ENCODE measurements around the gene CTXND2. TPM values are rescaled to one million over a fixed set of nuclear protein-coding genes. Genes with fewer than 3 reads are reported as not detected.
A peak's percentile ranks its signal among the peaks of the same experiment; 100 is the strongest.

CTXND2 gene
- total and polyA plus RNA-seq, 9 of the 15 experiments (the other 6 are each of a cell fraction or from before 2014, with no cell fraction given): not detected

DNA sequence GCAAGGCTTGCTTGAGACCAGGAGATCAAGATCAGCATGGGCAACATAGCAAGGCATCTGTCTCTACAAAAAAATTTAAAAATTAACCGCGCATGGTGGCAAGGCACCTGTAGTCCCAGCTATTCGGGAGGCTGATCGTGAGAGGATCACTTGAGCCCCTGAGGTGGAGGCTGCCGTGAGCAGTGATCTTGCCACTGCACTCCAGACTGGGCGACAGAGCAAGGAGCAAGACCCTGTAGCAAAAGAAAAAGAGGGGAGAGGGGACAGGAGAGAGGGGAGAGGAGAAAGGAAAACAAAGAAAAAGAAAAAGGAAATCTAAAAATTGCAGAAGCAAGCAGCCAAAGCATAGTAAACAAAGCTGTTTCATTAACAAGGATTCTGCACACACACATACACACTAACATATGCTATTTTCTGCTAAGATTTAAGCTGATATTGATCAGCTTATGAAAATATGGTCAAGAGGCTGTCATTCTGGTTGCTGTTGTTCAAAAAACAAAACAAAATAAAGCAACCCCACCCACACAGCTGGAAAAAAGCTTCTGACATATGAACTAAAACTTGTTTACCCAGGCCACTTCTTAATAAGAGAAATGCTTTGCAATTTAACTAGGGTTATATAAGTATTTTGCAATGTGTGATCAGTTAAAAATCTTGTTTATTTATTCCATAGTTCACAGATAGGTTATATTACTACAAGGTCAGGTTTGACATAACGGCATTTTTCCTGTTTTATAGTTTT is 12.3 kb upstream of the CTXND2 start (continued):
- TF ChIP-seq, protein P1, sequence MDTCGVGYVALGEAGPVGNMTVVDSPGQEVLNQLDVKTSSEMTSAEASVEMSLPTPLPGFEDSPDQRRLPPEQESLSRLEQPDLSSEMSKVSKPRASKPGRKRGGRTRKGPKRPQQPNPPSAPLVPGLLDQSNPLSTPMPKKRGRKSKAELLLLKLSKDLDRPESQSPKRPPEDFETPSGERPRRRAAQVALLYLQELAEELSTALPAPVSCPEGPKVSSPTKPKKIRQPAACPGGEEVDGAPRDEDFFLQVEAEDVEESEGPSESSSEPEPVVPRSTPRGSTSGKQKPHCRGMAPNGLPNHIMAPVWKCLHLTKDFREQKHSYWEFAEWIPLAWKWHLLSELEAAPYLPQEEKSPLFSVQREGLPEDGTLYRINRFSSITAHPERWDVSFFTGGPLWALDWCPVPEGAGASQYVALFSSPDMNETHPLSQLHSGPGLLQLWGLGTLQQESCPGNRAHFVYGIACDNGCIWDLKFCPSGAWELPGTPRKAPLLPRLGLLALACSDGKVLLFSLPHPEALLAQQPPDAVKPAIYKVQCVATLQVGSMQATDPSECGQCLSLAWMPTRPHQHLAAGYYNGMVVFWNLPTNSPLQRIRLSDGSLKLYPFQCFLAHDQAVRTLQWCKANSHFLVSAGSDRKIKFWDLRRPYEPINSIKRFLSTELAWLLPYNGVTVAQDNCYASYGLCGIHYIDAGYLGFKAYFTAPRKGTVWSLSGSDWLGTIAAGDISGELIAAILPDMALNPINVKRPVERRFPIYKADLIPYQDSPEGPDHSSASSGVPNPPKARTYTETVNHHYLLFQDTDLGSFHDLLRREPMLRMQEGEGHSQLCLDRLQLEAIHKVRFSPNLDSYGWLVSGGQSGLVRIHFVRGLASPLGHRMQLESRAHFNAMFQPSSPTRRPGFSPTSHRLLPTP (IDR thresholded peaks at IDR 0.05; ENCODE audit: borderline replicate concordance, extremely low read depth, insufficient read length): no peak
- TF ChIP-seq HLTF (IDR thresholded peaks at IDR 0.05) (peak; percentile 19; the same call in 1 of the 2 replicates), ZNF644 (tag; IDR thresholded peaks at IDR 0.05; ENCODE audit: low read depth) (no peak), FOSL1 (tag; conservative IDR thresholded peaks at IDR 0.05) (no peak), SUPT5H (IDR thresholded peaks at IDR 0.05) (no peak), TSHZ1 (CRISPR knock-in tag; IDR thresholded peaks at IDR 0.05) (no peak), ZNF408 (CRISPR knock-in tag; IDR thresholded peaks at IDR 0.05; ENCODE audit: low read depth) (no peak), MYC (IDR thresholded peaks at IDR 0.05; ENCODE audit: low read depth, low read length) (no peak), MYC (CRISPR knock-in tag; IDR thresholded peaks at IDR 0.05; ENCODE audit: borderline replicate concordance, low read depth) (no peak), CAMTA2 (CRISPR knock-in tag; conservative IDR thresholded peaks at IDR 0.05) (no peak), MCM7 (IDR thresholded peaks at IDR 0.05) (no peak), SP1 (CRISPR knock-in tag; IDR thresholded peaks at IDR 0.05) (no peak), POLR2H (tag; IDR thresholded peaks at IDR 0.05; ENCODE audit: low read depth) (no peak), CBFB (CRISPR knock-in tag; IDR thresholded peaks at IDR 0.05) (no peak), SIRT6 (IDR thresholded peaks at IDR 0.05; ENCODE audit: low read depth, low read length) (no peak), TARDBP (IDR thresholded peaks at IDR 0.05) (no peak), ZNF224 (CRISPR knock-in tag; IDR thresholded peaks at IDR 0.05) (no peak), GTF2F1 (IDR thresholded peaks at IDR 0.05; ENCODE audit: low read depth, low read length) (no peak), ARID2 (IDR thresholded peaks at IDR 0.05) (peak; percentile 33; the same call in 1 of the 2 replicates)
- TF ChIP-seq, protein P2, sequence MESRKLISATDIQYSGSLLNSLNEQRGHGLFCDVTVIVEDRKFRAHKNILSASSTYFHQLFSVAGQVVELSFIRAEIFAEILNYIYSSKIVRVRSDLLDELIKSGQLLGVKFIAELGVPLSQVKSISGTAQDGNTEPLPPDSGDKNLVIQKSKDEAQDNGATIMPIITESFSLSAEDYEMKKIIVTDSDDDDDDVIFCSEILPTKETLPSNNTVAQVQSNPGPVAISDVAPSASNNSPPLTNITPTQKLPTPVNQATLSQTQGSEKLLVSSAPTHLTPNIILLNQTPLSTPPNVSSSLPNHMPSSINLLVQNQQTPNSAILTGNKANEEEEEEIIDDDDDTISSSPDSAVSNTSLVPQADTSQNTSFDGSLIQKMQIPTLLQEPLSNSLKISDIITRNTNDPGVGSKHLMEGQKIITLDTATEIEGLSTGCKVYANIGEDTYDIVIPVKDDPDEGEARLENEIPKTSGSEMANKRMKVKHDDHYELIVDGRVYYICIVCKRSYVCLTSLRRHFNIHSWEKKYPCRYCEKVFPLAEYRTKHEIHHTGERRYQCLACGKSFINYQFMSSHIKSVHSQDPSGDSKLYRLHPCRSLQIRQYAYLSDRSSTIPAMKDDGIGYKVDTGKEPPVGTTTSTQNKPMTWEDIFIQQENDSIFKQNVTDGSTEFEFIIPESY (CRISPR knock-in tag; IDR thresholded peaks at IDR 0.05): no peak
